Suprapubic skin (tissue), 4 donors: ENCODE results near the gene LRRC7. TPM values are rescaled to one million over a fixed set of nuclear protein-coding genes. Genes with fewer than 3 reads are reported as not detected.

ENCODE experiments used
- DNase-seq, 2 donors: peaks; one replicate each; pipeline ENCODE4 v3.0.0-alpha.2; 2019; ENCODE audit warnings: low spot score in 2 of 2
- H3K27ac ChIP-seq: fragments of 200-600 bp; sonication (generic); one replicate; pipeline ENCODE4 v1.5.1; 2019
- H3K27me3 ChIP-seq: fragments of 200-600 bp; sonication (generic); one replicate; pipeline ENCODE4 v1.5.1; 2019
- H3K36me3 ChIP-seq: fragments of 200-600 bp; sonication (generic); one replicate; pipeline ENCODE4 v1.5.1; 2019
- H3K4me1 ChIP-seq: fragments of 200-600 bp; sonication (generic); one replicate; pipeline ENCODE4 v1.5.1; 2019
- H3K4me3 ChIP-seq: fragments of 200-600 bp; sonication (generic); one replicate; pipeline ENCODE4 v1.5.1; 2019; ENCODE audit warnings: mild to moderate bottlenecking
- H3K9me3 ChIP-seq: fragments of 200-600 bp; sonication (generic); one replicate; pipeline ENCODE4 v1.5.1; 2019
- EP300 ChIP-seq: sonication (generic); formaldehyde crosslinking; IDR thresholded peaks from one replicate; pipeline ENCODE4 v1.6.1; 2017; ENCODE audit warnings: antibody characterized with exemption
- POLR2A ChIP-seq, 2 donors: fragments of 450-650 bp; IDR thresholded peaks; one replicate each; pipeline ENCODE4 v1.6.1; 2017; ENCODE audit warnings: antibody characterized with exemption in 2 of 2, mild to moderate bottlenecking in 2 of 2, moderate library complexity in 2 of 2
- POLR2AphosphoS5 ChIP-seq, 3 donors: sonication (generic); formaldehyde crosslinking; IDR thresholded peaks; one replicate each; pipeline ENCODE4 v1.6.1; 2017; ENCODE audit warnings: antibody characterized with exemption in 3 of 3
- WGBS: methylation state at CpG from one replicate; pipeline ENCODE4 v1.1.5; 2018; 5-methylcytosine and 5-hydroxymethylcytosine counted together
- total RNA-seq, 4 donors: library from RNA; depleted of rRNA; stranded (reverse); fragments of >200 nt; gene quantifications; one replicate each; pipeline ENCODE4 v1.1.0, GENCODE V29; 2016
- TF ChIP-seq, protein P1 (sequence below), 2 donors: fragments of 200-600 bp in 1 of 2; fragments of 450-650 bp in 1 of 2; sonication (generic) in 1 of 2; IDR thresholded peaks; one replicate each; pipeline ENCODE4 v1.5.1; 2016 to 2019; ENCODE audit warnings: antibody characterized with exemption in 2 of 2, mild to moderate bottlenecking in 1 of 2, moderate library complexity in 1 of 2

The LRRC7 gene
- total RNA-seq, 4 donors from 2014 or later = 0.24 to 0.98 (median 0.47) TPM

DNA sequence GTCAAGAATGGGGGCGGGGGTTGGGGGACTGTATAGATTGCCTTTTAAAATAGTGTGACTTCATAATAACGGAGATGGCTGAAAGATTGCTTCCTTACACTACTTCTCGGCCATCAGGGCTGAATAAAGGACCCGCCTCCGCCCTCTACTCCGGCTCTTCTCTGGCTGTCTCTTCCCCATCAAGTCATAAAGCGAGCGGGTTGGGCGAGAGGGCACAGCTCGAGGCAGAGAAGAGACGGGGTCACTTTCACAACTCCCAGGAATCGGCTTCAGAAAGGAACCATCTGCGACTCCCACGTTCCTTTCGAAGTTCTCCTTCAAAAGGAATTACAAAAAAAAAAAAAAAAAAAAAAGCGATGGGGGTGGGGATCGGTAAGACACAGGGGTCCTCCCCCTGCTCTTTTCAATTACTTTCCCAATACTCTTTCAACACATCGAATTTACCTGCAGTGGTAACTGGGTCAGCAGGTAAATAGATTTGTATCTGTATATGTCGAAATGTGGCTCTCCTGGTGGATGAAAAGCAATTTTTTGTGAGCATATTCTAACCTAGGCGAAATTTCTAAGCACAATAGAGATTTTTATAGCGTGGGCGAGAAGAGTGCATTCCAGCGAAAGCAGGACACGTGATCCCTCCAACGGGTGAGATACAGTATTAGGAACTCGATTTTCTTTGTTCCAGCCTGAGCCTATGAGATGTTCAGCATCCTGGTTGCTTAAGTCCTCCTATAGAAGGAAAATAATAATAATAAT lies 2.0 kb downstream of the LRRC7 start:
- Histone ChIP-seq H3K36me3 (no peaks in the 10 kb centered on the region), H3K9me3 (no peaks in the 10 kb centered on the region), H3K27ac (no peak overlapping the region), H3K4me3 (peak overlapping the region; percentile 62), H3K27me3 (peaks cover 32% of the 10 kb centered on the region), H3K4me1 (peaks cover 34% of the 10 kb centered on the region)
- 8% methylated on average over 26 of the region's 26 CpGs for WGBS
- no peak for DNase-seq
- TF ChIP-seq EP300 (no peak), POLR2AphosphoS5 (IDR thresholded peaks at IDR 0.05) (no peak), POLR2A (IDR thresholded peaks at IDR 0.05) (no peak)
- TF ChIP-seq, protein P1, sequence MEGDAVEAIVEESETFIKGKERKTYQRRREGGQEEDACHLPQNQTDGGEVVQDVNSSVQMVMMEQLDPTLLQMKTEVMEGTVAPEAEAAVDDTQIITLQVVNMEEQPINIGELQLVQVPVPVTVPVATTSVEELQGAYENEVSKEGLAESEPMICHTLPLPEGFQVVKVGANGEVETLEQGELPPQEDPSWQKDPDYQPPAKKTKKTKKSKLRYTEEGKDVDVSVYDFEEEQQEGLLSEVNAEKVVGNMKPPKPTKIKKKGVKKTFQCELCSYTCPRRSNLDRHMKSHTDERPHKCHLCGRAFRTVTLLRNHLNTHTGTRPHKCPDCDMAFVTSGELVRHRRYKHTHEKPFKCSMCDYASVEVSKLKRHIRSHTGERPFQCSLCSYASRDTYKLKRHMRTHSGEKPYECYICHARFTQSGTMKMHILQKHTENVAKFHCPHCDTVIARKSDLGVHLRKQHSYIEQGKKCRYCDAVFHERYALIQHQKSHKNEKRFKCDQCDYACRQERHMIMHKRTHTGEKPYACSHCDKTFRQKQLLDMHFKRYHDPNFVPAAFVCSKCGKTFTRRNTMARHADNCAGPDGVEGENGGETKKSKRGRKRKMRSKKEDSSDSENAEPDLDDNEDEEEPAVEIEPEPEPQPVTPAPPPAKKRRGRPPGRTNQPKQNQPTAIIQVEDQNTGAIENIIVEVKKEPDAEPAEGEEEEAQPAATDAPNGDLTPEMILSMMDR (IDR thresholded peaks at IDR 0.05) = no peak

DNA sequence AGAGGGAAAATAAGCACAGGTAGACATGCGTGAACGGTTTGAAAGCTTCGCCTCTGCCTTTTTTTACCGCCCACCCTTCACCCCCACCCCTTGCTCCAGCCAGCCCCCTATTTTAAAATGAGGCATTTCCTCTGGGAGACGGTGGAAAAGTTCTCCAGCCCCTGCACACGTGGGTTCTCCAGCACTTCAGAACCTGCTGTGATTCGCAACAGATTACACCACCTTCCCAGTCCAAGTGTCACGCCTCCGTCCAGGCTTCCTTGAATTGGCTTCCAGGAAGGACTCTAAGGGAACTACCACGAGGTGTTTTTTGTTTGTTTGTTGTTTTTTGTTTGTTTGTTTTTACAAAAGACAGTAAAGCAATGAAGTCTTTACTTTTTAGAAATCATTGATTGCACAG lies 2.6 kb downstream of the LRRC7 start:
- no peak for DNase-seq
- WGBS = 46% methylated on average over 10 of the region's 10 CpGs
- TF ChIP-seq POLR2A (IDR thresholded peaks at IDR 0.05) (no peak), EP300 (no peak), POLR2AphosphoS5 (IDR thresholded peaks at IDR 0.05) (no peak)
- TF ChIP-seq, protein P1 (IDR thresholded peaks at IDR 0.05) = no peak
- H3K4me3 ChIP-seq = peak overlapping the region; percentile 62
- peaks cover 32% of the 10 kb centered on the region for H3K27me3 ChIP-seq
- no peaks in the 10 kb centered on the region for H3K9me3 ChIP-seq
- peaks cover 34% of the 10 kb centered on the region for H3K4me1 ChIP-seq
- H3K27ac ChIP-seq = no peak overlapping the region
- H3K36me3 ChIP-seq = no peaks in the 10 kb centered on the region

DNA sequence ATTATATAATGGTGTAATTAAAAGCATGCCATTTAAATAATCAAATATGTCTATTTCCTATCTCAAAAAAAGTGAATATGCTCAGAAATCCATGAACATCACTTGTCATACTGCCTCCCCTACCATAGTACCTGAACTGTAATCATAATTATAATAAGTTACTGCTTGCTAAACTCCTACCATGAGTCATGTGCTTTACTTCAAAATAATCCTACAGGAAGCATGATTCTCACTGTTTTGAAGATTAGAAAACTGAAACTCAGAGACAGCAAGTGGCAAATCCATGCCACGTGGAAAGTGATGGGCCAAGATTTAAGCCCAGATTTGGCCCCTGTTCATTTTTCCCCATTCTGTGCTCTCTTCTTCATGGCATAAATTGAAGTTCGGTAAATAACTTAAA lies 5.2 kb downstream of the LRRC7 start:
- TF ChIP-seq POLR2AphosphoS5 (IDR thresholded peaks at IDR 0.05) (no peak), POLR2A (IDR thresholded peaks at IDR 0.05) (no peak), EP300 (no peak)
- TF ChIP-seq, protein P1 (IDR thresholded peaks at IDR 0.05) = no peak
- no peak overlapping the region for H3K27ac ChIP-seq

DNA sequence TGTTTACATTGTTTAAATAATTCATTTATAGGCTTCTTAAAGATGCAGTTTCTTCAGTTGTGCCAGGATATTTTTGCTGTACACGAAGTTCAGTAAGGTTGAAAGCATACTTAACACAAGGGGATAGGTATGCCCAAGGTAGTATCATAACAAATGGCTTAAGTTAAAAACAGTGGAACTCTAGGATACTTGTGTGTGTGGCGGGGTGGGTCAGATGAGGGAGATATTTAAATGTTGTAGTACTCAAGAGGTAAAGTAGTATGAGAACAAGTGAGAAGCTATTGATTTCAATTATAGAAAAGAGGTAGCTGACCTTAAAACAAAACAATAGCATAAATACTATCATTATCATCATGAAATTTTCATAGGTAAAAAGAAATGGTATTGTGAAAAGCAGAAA lies 6.2 kb downstream of the LRRC7 start:
- 50% methylated on average over 2 of the region's 2 CpGs for WGBS
- no peak for DNase-seq
- H3K27me3 ChIP-seq = peaks cover 16% of the 10 kb centered on the region
- H3K9me3 ChIP-seq = no peaks in the 10 kb centered on the region
- H3K36me3 ChIP-seq = no peaks in the 10 kb centered on the region
- H3K4me1 ChIP-seq = peaks cover 11% of the 10 kb centered on the region
- TF ChIP-seq, protein P1 (IDR thresholded peaks at IDR 0.05) = no peak
- no peak for TF ChIP-seq EP300
- TF ChIP-seq POLR2A (IDR thresholded peaks at IDR 0.05) = no peak
- no peak for TF ChIP-seq POLR2AphosphoS5 (IDR thresholded peaks at IDR 0.05)
- H3K27ac ChIP-seq = no peak overlapping the region
- no peak overlapping the region for H3K4me3 ChIP-seq

More for the DNA sequence above, 5.2 kb downstream of the LRRC7 start:
- Histone ChIP-seq H3K4me1 (peaks cover 21% of the 10 kb centered on the region), H3K36me3 (no peaks in the 10 kb centered on the region), H3K4me3 (no peak overlapping the region), H3K27me3 (peaks cover 24% of the 10 kb centered on the region), H3K9me3 (no peaks in the 10 kb centered on the region)
- DNase-seq = no peak
- 75% methylated on average over 2 of the region's 2 CpGs for WGBS

DNA sequence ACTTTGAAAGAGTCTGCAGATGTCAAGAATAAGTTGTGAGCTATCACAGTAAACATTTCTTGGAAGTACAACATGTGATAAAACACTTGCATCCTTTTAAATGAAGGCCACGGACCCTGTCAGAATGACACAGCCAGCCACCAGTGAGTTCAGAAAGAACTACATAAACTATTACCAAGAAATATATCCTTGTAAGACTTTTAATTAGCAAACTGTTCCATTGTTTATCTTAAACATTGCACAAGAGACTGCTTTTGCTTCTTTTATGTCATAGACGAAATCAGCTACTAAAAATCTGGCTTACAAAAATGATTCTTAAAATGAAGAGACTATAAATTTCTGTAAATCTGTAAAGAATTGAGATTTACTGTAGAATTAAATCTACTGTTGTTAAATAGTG lies 17.9 kb downstream of the LRRC7 start:
- 57% methylated on average over 2 of the region's 2 CpGs for WGBS
- Histone ChIP-seq H3K36me3 (no peaks in the 10 kb centered on the region), H3K27me3 (no peaks in the 10 kb centered on the region), H3K27ac (no peak overlapping the region), H3K9me3 (no peaks in the 10 kb centered on the region), H3K4me1 (no peaks in the 10 kb centered on the region), H3K4me3 (no peak overlapping the region)
- no peak for DNase-seq
- TF ChIP-seq, protein P1 (IDR thresholded peaks at IDR 0.05) = no peak
